BLaER1 (cell line): ENCODE results near the gene PBX1.

Experiments used
- H3K27ac ChIP-seq: shearing (Covaris generic); formaldehyde crosslinking; 2 replicates; pipeline ENCODE4 v1.8.1; 2022
- H3K27me3 ChIP-seq: shearing (Covaris generic); formaldehyde crosslinking; 2 replicates; pipeline ENCODE4 v1.8.1; 2022
- H3K36me3 ChIP-seq: shearing (Covaris generic); formaldehyde crosslinking; 2 replicates; pipeline ENCODE4 v1.8.1; 2022
- H3K4me1 ChIP-seq: shearing (Covaris generic); formaldehyde crosslinking; 2 replicates; pipeline ENCODE4 v1.8.1; 2022
- H3K4me2 ChIP-seq: shearing (Covaris generic); formaldehyde crosslinking; 2 replicates; pipeline ENCODE4 v1.8.1; 2022
- H3K4me3 ChIP-seq: shearing (Covaris generic); formaldehyde crosslinking; 2 replicates; pipeline ENCODE4 v1.8.1; 2022
- H3K9ac ChIP-seq: shearing (Covaris generic); formaldehyde crosslinking; 2 replicates; pipeline ENCODE4 v1.8.1; 2022
- H3K9me3 ChIP-seq: shearing (Covaris generic); formaldehyde crosslinking; 2 replicates; pipeline ENCODE4 v1.8.1; 2022
- H4K20me1 ChIP-seq: shearing (Covaris generic); formaldehyde crosslinking; 2 replicates; pipeline ENCODE4 v1.8.1; 2022
- Cebpa-rat ChIP-seq: shearing (Covaris generic); IDR thresholded peaks from 2 replicates; pipeline ENCODE4 v1.8.1; 2022

The PBX1 gene

GRCh38 chr1:164759144-164759920 lies 200.3 kb downstream of the PBX1 start:
- Histone ChIP-seq H4K20me1 (peaks cover 98% of the 10 kb centered on the region), H3K27me3 (no peaks in the 10 kb centered on the region), H3K4me2 (no peak overlapping the region), H3K9ac (no peak overlapping the region), H3K36me3 (peaks cover 62% of the 10 kb centered on the region), H3K9me3 (no peaks in the 10 kb centered on the region), H3K4me1 (no peaks in the 10 kb centered on the region), H3K27ac (no peak overlapping the region), H3K4me3 (no peak overlapping the region)
- TF ChIP-seq Cebpa-rat, result no peak

- Histone ChIP-seq H3K9ac (no peak overlapping the region), H3K4me1 (no peaks in the 10 kb centered on the region), H4K20me1 (peaks cover 98% of the 10 kb centered on the region), H3K36me3 (peaks cover 58% of the 10 kb centered on the region), H3K4me2 (no peak overlapping the region), H3K27me3 (no peaks in the 10 kb centered on the region), H3K27ac (no peak overlapping the region), H3K4me3 (no peak overlapping the region), H3K9me3 (no peaks in the 10 kb centered on the region)
- TF ChIP-seq Cebpa-rat, result no peak
These were observed 201.0 kb downstream of the PBX1 start for GRCh38 chr1:164759979-164760469.

- Histone ChIP-seq H4K20me1 (peaks cover 98% of the 10 kb centered on the region), H3K36me3 (peaks cover 58% of the 10 kb centered on the region), H3K27me3 (no peaks in the 10 kb centered on the region), H3K4me2 (no peak overlapping the region), H3K4me3 (no peak overlapping the region), H3K4me1 (no peaks in the 10 kb centered on the region), H3K27ac (no peak overlapping the region), H3K9ac (no peak overlapping the region), H3K9me3 (no peaks in the 10 kb centered on the region)
- TF ChIP-seq Cebpa-rat, result no peak
These were observed 201.6 kb downstream of the PBX1 start for GRCh38 chr1:164760569-164760968.

GRCh38 chr1:164761009-164761408 lies 202.0 kb downstream of the PBX1 start:
- Histone ChIP-seq H3K4me2 (no peak overlapping the region), H3K9ac (no peak overlapping the region), H3K4me3 (no peak overlapping the region), H3K9me3 (no peaks in the 10 kb centered on the region), H3K4me1 (no peaks in the 10 kb centered on the region), H3K27me3 (no peaks in the 10 kb centered on the region), H4K20me1 (peaks cover 98% of the 10 kb centered on the region), H3K36me3 (peaks cover 62% of the 10 kb centered on the region), H3K27ac (no peak overlapping the region)
- no peak for TF ChIP-seq Cebpa-rat

- Histone ChIP-seq H3K27me3 (no peaks in the 10 kb centered on the region), H4K20me1 (peaks cover 98% of the 10 kb centered on the region), H3K4me2 (no peak overlapping the region), H3K4me3 (no peak overlapping the region), H3K4me1 (no peaks in the 10 kb centered on the region), H3K36me3 (peaks cover 77% of the 10 kb centered on the region), H3K9ac (no peak overlapping the region), H3K9me3 (no peaks in the 10 kb centered on the region), H3K27ac (no peak overlapping the region)
- no peak for TF ChIP-seq Cebpa-rat
These were observed 204.1 kb downstream of the PBX1 start for GRCh38 chr1:164763098-164763497.

GRCh38 chr1:164764333-164764732 lies 205.3 kb downstream of the PBX1 start:
- Histone ChIP-seq H3K4me2 (no peak overlapping the region), H3K9ac (no peak overlapping the region), H3K27ac (no peak overlapping the region)

GRCh38 chr1:164765557-164765956 lies 206.6 kb downstream of the PBX1 start:
- peaks cover 80% of the 10 kb centered on the region for H3K36me3 ChIP-seq
- no peak overlapping the region for H3K4me3 ChIP-seq
- H3K4me2 ChIP-seq, result no peak overlapping the region
- H3K9ac ChIP-seq, result no peak overlapping the region
- no peak overlapping the region for H3K27ac ChIP-seq
- TF ChIP-seq Cebpa-rat, result no peak
- no peaks in the 10 kb centered on the region for H3K9me3 ChIP-seq
- H4K20me1 ChIP-seq, result peaks cover 100% of the 10 kb centered on the region
- no peaks in the 10 kb centered on the region for H3K4me1 ChIP-seq
- H3K27me3 ChIP-seq, result no peaks in the 10 kb centered on the region

More at GRCh38 chr1:164764333-164764732, 205.3 kb downstream of the PBX1 start:
- no peak for TF ChIP-seq Cebpa-rat
- H3K9me3 ChIP-seq, result no peaks in the 10 kb centered on the region
- H3K4me3 ChIP-seq, result no peak overlapping the region
- H4K20me1 ChIP-seq, result peaks cover 98% of the 10 kb centered on the region
- H3K27me3 ChIP-seq, result no peaks in the 10 kb centered on the region
- peaks cover 77% of the 10 kb centered on the region for H3K36me3 ChIP-seq
- no peaks in the 10 kb centered on the region for H3K4me1 ChIP-seq

GRCh38 chr1:164765992-164766720 lies 207.2 kb downstream of the PBX1 start:
- TF ChIP-seq Cebpa-rat, result no peak
- Histone ChIP-seq H4K20me1 (peaks cover 100% of the 10 kb centered on the region), H3K27ac (no peak overlapping the region), H3K9me3 (no peaks in the 10 kb centered on the region), H3K36me3 (peaks cover 80% of the 10 kb centered on the region), H3K9ac (no peak overlapping the region), H3K27me3 (no peaks in the 10 kb centered on the region), H3K4me1 (no peaks in the 10 kb centered on the region), H3K4me3 (no peak overlapping the region), H3K4me2 (no peak overlapping the region)

GRCh38 chr1:164767752-164768402 lies 208.9 kb downstream of the PBX1 start:
- peaks cover 100% of the 10 kb centered on the region for H4K20me1 ChIP-seq
- no peak for TF ChIP-seq Cebpa-rat
- no peak overlapping the region for H3K9ac ChIP-seq
- no peaks in the 10 kb centered on the region for H3K4me1 ChIP-seq
- H3K9me3 ChIP-seq, result no peaks in the 10 kb centered on the region
- no peak overlapping the region for H3K4me2 ChIP-seq
- no peak overlapping the region for H3K27ac ChIP-seq
- no peak overlapping the region for H3K4me3 ChIP-seq
- H3K27me3 ChIP-seq, result no peaks in the 10 kb centered on the region
- H3K36me3 ChIP-seq, result peaks cover 84% of the 10 kb centered on the region

GRCh38 chr1:164768619-164769018 lies 209.6 kb downstream of the PBX1 start:
- Histone ChIP-seq H3K27ac (no peak overlapping the region), H3K9me3 (no peaks in the 10 kb centered on the region), H3K36me3 (peaks cover 84% of the 10 kb centered on the region), H3K4me2 (no peak overlapping the region), H3K4me3 (no peak overlapping the region), H4K20me1 (peaks cover 100% of the 10 kb centered on the region), H3K9ac (no peak overlapping the region), H3K27me3 (no peaks in the 10 kb centered on the region), H3K4me1 (no peaks in the 10 kb centered on the region)
- TF ChIP-seq Cebpa-rat, result no peak
